ENCODE measurements around the gene G6PC2.
A peak's percentile ranks its signal among the peaks of the same experiment; 100 is the strongest.

The G6PC2 gene

GRCh38 chr2:168910330-168910729, 9.2 kb downstream of the G6PC2 start:
- H3K4me3 ChIP-seq (ENCODE audit: low read length): no peak overlapping the region
- TF ChIP-seq, protein P1, sequence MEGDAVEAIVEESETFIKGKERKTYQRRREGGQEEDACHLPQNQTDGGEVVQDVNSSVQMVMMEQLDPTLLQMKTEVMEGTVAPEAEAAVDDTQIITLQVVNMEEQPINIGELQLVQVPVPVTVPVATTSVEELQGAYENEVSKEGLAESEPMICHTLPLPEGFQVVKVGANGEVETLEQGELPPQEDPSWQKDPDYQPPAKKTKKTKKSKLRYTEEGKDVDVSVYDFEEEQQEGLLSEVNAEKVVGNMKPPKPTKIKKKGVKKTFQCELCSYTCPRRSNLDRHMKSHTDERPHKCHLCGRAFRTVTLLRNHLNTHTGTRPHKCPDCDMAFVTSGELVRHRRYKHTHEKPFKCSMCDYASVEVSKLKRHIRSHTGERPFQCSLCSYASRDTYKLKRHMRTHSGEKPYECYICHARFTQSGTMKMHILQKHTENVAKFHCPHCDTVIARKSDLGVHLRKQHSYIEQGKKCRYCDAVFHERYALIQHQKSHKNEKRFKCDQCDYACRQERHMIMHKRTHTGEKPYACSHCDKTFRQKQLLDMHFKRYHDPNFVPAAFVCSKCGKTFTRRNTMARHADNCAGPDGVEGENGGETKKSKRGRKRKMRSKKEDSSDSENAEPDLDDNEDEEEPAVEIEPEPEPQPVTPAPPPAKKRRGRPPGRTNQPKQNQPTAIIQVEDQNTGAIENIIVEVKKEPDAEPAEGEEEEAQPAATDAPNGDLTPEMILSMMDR (conservative IDR thresholded peaks at IDR 0.05; ENCODE audit: low read depth, low read length): no peak
- no peak for DNase-seq (ENCODE audit: low read depth)

DNA sequence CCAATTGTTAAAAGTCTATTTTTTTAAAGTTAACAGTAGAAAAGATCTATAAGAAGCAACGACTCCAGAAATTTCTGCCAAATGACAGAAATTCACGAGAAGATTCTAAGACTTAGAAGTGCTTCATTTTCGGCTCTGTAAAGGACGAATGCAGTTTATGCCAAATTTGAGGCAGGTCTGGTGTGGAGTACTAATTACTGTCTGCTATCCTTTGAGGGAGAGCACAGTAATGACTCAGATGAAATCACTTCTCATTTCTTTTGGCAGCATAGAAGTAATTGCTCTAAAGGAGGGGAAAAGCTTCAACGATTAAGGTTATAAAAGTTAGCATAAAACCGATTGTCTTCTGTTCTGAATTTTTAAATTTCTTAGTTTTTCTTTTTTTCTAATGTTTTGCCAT, 11.4 kb downstream of the G6PC2 start:
- TF ChIP-seq, protein P1 (conservative IDR thresholded peaks at IDR 0.05; ENCODE audit: low read depth, low read length): no peak
- DNase-seq (ENCODE audit: low read depth): no peak
- no peak overlapping the region for H3K4me3 ChIP-seq (ENCODE audit: low read length)

- DNase-seq (ENCODE audit: low read depth): no peak
- peak overlapping the region; percentile 42 for H3K4me3 ChIP-seq (ENCODE audit: low read length)
- TF ChIP-seq, protein P1 (conservative IDR thresholded peaks at IDR 0.05; ENCODE audit: low read depth, low read length): no peak
Observed at GRCh38 chr2:168912901-168913369, 11.8 kb downstream of the G6PC2 start.

GRCh38 chr2:168913495-168913894, 12.4 kb downstream of the G6PC2 start:
- H3K4me3 ChIP-seq (ENCODE audit: low read length): no peak overlapping the region
- TF ChIP-seq, protein P1 (conservative IDR thresholded peaks at IDR 0.05; ENCODE audit: low read depth, low read length): no peak
- DNase-seq (ENCODE audit: low read depth): no peak

DNA sequence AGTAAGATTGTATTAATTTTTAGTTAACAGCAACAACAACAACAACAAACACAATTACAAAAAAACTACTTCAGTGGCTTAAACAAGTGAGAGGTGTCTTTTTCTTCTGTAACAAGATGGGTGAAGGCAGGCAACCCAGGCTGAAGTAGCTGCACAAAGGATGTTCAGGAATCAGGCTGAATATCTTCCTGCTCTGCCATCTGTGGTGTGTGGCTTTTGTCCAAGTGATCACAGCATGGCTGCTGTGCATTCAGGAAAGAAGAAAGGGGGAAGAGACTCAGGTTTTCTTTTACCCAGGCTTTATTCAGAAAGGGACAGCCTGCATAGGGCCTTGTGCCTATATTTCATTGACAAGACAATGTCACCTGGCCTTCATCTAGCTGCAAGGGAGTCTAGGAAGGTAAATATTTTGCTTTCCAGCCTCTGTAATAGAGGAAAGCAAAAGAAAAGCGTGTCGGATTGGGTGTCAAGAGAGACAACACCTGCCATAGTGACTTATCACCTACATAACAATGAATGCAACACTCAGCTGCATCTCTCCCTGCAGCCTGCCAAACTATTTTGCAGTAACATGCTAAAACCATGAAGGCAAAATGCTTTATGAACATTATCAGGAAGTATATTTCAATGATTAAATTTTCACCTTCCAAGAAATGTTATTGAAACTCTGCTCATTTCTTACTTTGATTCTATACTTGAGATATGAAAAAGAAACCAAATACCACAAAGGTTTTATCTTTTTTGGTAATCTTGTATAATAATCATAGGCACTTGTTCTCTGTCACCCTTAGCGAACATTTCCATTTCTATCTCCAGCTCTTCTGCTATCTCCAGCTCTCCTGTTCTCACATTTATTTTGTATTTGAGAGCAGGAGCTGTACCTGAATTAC, 14.6 kb downstream of the G6PC2 start:
- TF ChIP-seq, protein P1 (conservative IDR thresholded peaks at IDR 0.05; ENCODE audit: low read depth, low read length): no peak
- DNase-seq (ENCODE audit: low read depth): no peak
- no peak overlapping the region for H3K4me3 ChIP-seq (ENCODE audit: low read length)

DNA sequence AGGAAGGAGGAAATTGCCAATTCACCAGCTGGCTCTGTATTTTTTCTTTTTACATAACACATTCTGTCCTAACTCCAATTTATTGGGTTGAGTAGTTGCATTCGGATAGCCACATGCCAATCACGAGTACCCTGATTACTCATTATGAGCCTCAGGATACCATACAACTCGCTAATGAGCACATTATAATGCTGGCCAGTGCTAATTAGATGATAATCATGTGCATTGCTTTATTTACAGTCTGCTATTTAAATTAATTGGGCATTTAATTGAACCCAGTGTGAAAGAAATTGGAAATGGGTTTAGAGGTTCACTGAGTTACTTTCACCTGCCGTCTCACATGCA, 15.2 kb downstream of the G6PC2 start:
- TF ChIP-seq, protein P1 (conservative IDR thresholded peaks at IDR 0.05; ENCODE audit: low read depth, low read length): no peak
- DNase-seq (ENCODE audit: low read depth): no peak
- no peak overlapping the region for H3K4me3 ChIP-seq (ENCODE audit: low read length)

All from retinal pigment epithelial cell (primary cell).